Cortex of kidney (tissue), 1 donor: ENCODE measurements around the gene CNGB1.
"Not testable (repeated sequence)": the region's sequence is repeated elsewhere in the genome, so short reads cannot be mapped to it uniquely, and the experiment has no call there.

Experiments used
- DNase-seq: peaks from one replicate; lab custom pipeline; 2025; lab: John Stamatoyannopoulos, UW

The CNGB1 gene

DNA sequence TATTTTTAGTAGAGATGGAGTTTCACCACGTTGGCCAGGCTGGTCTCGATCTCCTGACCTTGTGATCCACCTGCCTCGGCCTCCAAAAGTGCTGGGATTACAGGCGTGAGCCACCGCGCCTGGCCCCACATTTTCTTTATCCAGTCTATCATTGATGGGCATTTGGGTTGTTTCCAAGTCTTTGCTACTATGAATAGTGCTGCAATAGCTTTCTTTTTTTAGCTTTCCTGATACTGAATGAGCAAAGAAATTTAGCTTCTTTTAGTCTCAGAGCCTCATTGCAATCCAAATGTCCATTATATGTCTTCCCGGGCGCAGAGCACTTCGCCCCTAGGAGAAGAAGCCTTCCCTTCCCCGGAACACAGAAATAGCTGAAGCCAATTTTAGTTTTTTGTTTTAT is 112.9 kb downstream of the CNGB1 start:
- DNase-seq = not testable (repeated sequence)

DNA sequence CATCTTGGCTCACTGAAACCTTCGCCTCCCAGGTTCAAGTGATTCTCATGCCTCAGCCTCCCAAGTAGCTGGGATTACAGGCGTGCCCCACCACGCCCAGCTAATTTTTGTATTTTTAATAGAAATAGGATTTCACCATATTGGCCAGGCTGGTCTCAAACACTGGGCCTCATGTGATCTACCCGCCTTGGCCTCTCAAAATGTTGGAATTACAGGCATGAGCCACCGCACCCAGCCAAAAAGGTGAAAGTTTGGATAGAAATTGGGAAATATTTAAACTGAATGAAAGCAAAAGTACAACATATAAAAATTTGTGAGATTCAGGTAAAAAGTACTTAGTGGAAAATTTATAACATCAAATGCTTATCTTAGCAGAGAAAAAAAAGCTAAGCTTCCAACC is 115.7 kb downstream of the CNGB1 start:
- DNase-seq = no peak

DNA sequence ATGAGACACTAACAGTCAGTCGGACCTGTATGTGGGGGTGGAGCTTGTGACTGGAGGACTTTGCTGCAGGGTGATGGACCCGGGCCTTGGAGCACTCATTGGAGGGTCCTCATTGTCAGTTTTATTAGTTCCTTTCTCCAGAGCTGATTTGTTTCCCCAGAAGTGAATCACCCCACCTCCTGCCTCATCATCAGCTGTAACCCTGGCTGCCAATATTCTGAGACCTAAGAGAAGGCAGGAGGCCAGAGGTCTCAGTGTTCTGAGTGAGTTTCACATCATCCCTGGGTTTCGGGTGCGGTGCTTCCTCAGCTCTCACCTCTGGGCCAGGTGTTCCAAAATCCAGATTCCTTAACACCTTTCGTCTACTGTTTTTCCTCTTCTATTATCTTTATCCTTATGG is 118.7 kb downstream of the CNGB1 start:
- no peak for DNase-seq

DNA sequence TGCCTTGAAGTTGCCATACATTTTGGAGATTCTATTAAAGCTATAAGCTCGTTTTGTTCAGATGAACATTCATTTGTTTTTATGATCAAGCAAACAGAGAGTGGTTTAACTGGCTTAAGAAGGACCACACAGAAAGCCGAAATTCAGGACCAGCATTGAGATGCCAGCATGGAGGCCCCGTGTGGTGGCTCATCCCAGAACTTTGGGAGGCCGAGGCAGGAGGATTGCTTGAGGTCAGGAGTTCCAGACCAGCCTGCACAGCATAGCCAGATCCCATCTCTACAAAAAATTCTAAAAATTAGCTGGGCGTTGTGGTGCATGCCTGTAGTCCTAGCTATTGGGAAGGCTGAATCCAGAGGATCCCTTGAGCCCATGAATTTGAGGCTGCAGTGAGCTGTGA is 122.7 kb downstream of the CNGB1 start:
- DNase-seq = no peak

DNA sequence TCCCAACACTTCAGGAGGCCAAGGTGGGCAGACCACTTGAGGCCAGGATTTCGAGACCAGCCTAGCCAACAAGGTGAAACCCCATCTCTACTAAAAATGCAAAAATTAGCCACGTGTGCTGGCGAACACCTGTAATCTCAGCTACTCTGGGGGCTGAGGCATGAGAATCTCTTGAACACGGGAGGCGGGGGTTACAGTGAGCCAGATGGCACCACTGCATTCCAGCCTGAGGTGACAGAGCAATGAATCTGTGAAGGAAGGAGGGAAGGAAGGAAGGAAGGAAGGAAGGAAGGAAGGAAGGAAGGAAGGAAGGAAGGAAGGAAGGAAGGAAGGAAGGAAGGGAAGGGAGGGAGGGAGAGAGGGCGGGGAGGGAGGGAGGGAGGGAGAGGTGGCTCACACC is 124.0 kb downstream of the CNGB1 start:
- DNase-seq = not testable (repeated sequence)

DNA sequence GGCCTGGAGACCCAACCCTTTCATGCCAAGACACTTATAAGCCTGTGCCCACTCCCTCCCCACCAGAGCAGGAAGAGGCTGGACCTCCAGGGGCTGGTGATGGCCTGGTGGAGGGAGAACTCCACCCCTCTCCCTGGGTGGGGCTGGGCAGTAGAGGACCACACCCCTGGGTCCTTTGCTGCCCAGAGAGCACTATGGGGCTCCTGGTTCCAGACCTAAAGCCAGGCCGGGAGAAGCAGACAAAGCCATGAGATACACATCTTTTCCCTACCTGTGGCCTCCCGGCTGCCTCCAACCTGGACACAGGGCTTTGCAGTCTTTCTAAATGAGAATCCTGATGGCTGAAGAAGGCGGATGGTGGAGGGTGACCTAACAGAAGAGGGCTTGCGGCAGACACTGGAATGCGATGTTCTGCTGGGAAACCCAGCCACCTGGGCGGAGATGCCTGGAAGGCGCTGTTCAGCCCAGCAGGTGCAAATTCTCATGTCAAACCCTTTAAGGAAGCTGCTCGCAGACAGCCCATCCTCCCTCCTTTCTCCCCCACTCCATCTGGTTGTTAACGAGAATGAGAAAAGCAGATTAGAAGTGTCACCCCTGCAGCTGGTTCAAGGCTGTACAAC is 124.7 kb downstream of the CNGB1 start:
- DNase-seq = no peak

DNA sequence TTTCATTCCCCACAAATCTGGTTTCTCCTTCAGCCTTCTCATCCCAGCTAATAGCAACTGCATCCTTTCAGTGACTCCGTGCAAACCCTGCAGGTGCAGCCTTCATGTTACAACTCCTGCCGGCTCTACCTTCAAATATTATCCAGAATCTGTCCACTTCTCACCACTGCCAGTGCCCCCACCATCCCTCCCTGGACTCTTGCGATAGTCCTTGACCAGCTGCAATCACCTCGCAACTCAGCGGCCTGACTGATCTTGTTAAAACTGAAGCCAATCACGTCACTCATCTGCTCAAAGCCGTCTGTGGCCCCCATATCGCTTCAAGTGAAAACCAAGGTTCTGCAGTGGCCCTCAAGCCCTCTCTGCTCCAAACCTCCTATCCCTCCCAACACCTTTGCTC is 125.8 kb downstream of the CNGB1 start:
- no peak for DNase-seq

DNA sequence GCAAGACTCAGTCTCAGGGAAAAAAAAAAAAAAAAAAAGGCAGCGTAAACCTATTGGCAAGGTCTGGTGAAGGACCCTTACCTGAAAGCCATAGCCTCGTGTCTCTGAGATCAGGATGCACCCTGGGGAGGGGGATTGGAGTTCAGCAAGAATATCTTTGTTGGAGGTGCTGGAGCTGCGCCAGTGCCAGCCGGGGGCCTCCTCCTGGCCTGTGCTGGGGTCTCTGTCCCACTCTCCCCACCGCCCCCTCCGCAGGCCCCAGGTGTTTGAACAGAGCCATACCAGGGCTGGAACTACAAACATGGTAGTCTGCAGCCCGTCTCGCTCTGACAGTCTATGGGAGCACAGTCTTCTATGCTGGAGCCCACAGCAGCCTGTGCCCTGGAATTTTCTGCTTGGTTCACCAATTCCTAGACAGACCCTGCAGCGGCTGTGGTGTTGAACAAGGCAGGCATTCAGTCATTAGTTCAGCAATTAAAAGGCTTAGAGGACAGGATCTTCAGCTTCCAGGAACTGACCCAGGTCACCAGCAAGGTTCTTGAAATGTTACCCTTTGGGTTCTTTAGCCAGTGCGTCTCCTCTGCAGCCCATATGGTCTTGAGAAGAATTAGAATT is 126.4 kb downstream of the CNGB1 start:
- no peak for DNase-seq

DNA sequence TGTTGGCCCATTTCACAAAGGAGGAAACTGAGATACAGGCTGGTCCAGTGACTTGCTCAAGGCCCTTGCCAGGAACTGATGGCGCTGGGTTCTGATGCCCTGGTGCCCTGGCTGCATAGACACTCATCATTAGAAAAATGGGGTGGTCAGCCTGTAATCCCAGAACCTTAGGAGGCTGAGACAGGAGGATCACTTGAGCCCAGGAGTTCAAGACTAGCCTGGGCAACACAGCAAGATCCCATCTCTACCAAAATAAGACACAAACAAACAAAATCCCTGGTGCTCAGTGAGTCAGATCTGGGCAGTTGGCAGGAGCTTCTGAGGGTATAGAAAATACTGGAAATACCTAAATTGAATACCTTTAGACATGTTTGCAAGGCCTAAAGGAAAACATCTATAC is 127.5 kb downstream of the CNGB1 start:
- no peak for DNase-seq

DNA sequence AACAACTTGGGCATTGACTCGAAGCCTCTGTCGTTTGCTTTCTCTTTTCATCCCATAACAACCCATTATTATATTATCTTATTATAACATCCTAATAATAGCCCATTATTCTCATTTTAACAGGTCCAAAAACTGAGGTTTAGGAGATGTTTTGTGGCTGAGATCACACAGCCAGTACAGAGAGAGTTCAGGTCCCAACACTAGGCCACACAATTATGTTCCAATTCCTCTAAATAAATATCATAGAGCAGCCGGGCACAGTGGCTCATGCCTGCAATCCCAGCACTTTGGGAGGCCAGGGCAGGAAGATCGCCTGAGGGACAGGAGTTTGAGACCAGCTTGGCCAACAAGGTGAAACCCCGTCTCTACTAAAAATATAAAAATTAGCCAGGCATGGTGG is 128.3 kb downstream of the CNGB1 start:
- no peak for DNase-seq

DNA sequence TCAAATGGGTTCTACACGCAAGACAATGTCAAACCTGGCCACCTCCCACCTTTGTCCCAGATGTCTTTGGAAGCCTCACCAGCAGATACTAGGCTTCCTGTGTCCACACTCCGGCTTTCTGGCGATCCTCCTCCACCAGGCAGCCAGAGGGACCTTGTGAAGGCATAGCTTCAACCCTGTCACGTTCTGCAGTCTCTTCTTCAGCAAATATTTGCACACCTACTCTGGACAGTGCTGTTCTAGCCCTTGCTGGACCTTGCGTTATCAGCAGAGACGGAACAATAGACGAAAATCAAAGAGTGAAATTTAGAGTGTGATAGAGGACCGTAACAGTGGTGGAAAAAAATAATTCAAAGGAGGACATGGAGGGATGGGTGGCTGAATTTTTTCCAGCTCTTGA is 130.1 kb downstream of the CNGB1 start:
- DNase-seq = no peak

DNA sequence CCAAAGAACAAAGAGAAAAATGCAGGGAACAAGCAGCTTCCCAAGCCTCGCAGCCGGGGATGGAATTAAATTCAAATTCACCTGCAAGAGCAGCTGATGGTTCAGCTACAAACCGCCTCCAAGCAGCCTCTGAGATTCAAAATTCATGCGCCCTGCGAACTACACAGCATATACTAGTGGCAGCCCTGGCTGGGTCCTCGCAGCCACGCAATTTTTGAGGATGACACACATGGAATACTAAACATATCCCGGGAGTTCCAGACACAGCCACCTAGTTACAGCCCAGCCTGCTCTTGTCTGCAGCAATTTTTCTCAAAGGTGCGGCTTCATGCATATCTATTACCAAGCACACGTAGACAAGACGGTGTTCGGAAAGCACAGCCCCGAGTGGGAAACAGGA is 132.8 kb downstream of the CNGB1 start:
- no peak for DNase-seq

DNA sequence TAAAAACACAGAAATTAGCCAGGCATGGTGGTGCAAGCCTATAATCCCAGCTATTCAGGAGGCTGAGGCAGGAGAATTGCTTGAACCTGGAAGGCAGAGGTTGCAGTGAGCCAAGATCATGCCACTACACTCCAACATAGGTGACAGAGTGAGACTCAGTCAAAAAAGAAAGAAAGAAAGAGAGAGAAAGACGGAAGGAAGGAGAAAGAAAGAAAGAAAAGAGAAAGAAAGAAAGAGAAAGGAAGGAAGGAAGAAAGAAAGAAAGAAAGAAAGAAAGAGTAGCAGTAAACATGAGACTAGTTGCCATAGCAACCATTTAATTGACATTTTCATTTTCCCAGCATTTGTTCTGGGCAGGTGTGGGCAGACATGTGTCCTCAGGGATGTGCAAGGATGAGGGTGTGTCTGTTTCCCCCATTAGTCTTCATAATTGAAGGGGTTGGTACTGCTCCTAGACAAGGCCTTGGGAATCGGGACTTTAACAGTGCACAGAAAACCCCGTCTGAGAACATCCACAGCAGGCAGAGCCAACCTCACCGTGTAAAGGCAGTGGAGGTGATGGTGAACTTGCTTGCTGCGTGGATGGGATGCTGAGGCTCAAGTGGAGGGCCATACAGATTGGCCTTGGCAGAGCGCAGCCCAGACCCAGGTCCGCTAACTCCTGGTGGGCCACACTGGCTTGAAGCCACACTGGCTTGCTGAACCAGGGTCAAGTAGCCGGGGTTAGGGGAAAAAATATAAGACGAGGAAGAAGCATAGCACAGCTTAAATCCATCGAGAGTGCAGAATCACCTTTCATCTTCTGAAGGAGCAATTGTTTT is 133.4 kb downstream of the CNGB1 start:
- DNase-seq = no peak

DNA sequence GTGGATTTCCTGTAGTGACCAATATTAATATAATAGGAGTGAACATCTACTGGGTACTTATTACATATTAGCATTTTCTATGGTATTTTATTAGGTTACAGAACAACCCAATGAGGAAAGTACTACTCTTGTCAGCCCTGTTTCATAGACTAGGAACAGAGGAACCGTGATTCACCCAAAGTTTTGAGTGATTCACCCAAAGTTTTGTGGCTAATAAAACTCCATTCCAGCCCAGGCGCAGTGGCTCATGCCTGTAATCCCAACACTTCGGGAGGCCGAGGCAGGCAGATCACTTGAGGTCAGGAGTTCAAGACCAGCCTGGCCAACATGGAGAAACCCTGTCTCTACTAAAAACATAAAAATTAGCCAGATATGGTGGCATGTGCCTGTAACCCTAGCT is 135.5 kb downstream of the CNGB1 start:
- not testable (repeated sequence) for DNase-seq

DNA sequence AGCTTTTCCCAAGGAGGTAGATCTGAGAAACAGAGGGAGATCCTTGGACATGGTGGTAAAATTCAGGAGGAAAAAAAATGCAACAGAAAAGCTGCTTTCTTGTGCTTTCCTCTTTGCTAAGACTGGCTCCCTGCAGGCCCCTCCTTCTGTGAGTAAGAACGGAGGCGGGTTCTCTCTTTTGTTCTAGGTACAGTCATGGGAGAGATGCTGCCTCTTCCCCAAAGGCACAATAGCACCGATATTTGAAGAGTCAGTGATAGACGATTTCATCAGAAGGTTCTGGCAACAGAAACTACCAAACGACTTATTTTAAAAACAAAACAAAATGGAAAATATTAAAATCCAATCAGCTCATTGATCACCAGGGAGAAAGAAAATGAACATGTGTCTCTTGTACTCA is 136.0 kb downstream of the CNGB1 start:
- DNase-seq = no peak
